ENCODE measurements around the gene GNAT1.

Gene GNAT1

GRCh38 chr3:50190936-50191660 is at the start of gene GNAT1:
Gene GNAT1 (plus strand): TSS chr3:50191610. CDS start chr3:50191726, 116 bp downstream.
- no peak for DNase-seq (ENCODE audit: low read depth)

- DNase-seq (ENCODE audit: low read depth) = no peak
Measured at GRCh38 chr3:50146316-50146901, 45.0 kb upstream of the GNAT1 start.

- DNase-seq (ENCODE audit: low read depth) = no peak
Measured at GRCh38 chr3:50147016-50147415, 44.4 kb upstream of the GNAT1 start.

- no peak for DNase-seq (ENCODE audit: low read depth)
Measured at GRCh38 chr3:50147447-50147846, 44.0 kb upstream of the GNAT1 start.

- DNase-seq (ENCODE audit: low read depth) = no peak
Measured at GRCh38 chr3:50147861-50148260, 43.5 kb upstream of the GNAT1 start.

- DNase-seq (ENCODE audit: low read depth) = no peak
Measured at GRCh38 chr3:50150404-50150750, 41.0 kb upstream of the GNAT1 start.

- DNase-seq (ENCODE audit: low read depth) = no peak
Measured at GRCh38 chr3:50150863-50151686, 40.3 kb upstream of the GNAT1 start.

- no peak for DNase-seq (ENCODE audit: low read depth)
Measured at GRCh38 chr3:50151728-50152127, 39.7 kb upstream of the GNAT1 start.

GRCh38 chr3:50153782-50154475 is 37.5 kb upstream of the GNAT1 start:
- DNase-seq (ENCODE audit: low read depth) = no peak

- no peak for DNase-seq (ENCODE audit: low read depth)
Measured at GRCh38 chr3:50154476-50154839, 37.0 kb upstream of the GNAT1 start.

GRCh38 chr3:50154840-50155490 is 36.4 kb upstream of the GNAT1 start, which contains the start of gene SEMA3F:
Gene SEMA3F (plus strand): TSS chr3:50155324. CDS start chr3:50159623, 4,299 bp downstream.
- peak; percentile 42 for DNase-seq (ENCODE audit: low read depth)

- DNase-seq (ENCODE audit: low read depth) = no peak
Measured at GRCh38 chr3:50155491-50155878, 35.9 kb upstream of the GNAT1 start.

GRCh38 chr3:50155891-50156290 is 35.5 kb upstream of the GNAT1 start:
- no peak for DNase-seq (ENCODE audit: low read depth)

- DNase-seq (ENCODE audit: low read depth) = no peak
Measured at GRCh38 chr3:50156549-50157493, 34.6 kb upstream of the GNAT1 start.

GRCh38 chr3:50157827-50158529 is 33.4 kb upstream of the GNAT1 start:
- DNase-seq (ENCODE audit: low read depth) = no peak

- DNase-seq (ENCODE audit: low read depth) = no peak
Measured at GRCh38 chr3:50158530-50159146, 32.8 kb upstream of the GNAT1 start.

- DNase-seq (ENCODE audit: low read depth) = no peak
Measured at GRCh38 chr3:50160561-50160983, 30.8 kb upstream of the GNAT1 start.

GRCh38 chr3:50161320-50161719 is 30.1 kb upstream of the GNAT1 start:
- DNase-seq (ENCODE audit: low read depth) = no peak

GRCh38 chr3:50162034-50162883 is 29.2 kb upstream of the GNAT1 start:
- no peak for DNase-seq (ENCODE audit: low read depth)

Data from amniotic epithelial cell (primary cell).